ENCODE data around the gene ERFL.

DNA sequence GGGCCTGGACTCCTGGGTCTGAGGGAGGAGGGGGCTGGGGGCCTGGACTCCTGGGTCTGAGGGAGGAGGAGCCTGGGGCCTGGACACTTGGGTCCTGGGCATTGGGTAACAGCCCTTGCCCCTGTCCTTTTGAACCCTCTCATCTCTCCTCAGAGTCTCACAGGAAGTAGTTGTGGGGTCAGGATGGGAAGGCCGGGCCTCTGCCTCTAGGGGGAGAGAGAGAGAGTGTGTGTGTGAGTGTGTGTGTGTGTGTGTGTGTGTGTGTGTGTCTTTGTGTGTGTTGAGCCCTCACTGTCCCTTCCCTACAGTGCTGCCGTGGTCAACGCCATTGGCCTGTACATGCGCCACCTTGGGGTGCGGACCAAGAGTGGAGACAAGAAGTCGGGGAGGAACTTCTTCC, 34.4 kb downstream of the ERFL start:
- TF ChIP-seq YY1 (IDR thresholded peaks at IDR 0.05; ENCODE audit: low read depth) (no peak), FOXM1 (IDR thresholded peaks at IDR 0.05; ENCODE audit: borderline replicate concordance, low read depth) (no peak), ZBTB7A (IDR thresholded peaks at IDR 0.05; ENCODE audit: low read depth) (no peak), RAD21 (IDR thresholded peaks at IDR 0.05; ENCODE audit: low read depth) (no peak), EP300 (IDR thresholded peaks at IDR 0.05; ENCODE audit: borderline replicate concordance) (no peak), TCF12 (IDR thresholded peaks at IDR 0.05; ENCODE audit: low read depth) (no peak), CEBPB (IDR thresholded peaks at IDR 0.05) (no peak), EGR1 (IDR thresholded peaks at IDR 0.05) (no peak), TAF1 (IDR thresholded peaks at IDR 0.05; ENCODE audit: low read depth) (no peak), CREB1 (IDR thresholded peaks at IDR 0.05; ENCODE audit: low read depth) (no peak)
- TF ChIP-seq, protein P1, sequence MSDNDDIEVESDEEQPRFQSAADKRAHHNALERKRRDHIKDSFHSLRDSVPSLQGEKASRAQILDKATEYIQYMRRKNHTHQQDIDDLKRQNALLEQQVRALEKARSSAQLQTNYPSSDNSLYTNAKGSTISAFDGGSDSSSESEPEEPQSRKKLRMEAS (IDR thresholded peaks at IDR 0.05): no peak
- TF ChIP-seq, protein P2, sequence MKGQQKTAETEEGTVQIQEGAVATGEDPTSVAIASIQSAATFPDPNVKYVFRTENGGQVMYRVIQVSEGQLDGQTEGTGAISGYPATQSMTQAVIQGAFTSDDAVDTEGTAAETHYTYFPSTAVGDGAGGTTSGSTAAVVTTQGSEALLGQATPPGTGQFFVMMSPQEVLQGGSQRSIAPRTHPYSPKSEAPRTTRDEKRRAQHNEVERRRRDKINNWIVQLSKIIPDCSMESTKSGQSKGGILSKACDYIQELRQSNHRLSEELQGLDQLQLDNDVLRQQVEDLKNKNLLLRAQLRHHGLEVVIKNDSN (IDR thresholded peaks at IDR 0.05): no peak

Data from Ishikawa (cell line).